HCT116 (cell line): ENCODE data around the gene MRPL34. TPM values are rescaled to one million over a fixed set of nuclear protein-coding genes. Genes with fewer than 3 reads are reported as not detected.

Source experiments
- ATAC-seq: fragments of 200-7000 bp; cut with Tn5 transposase; 2 replicates; pipeline ENCODE4 v1.9.1; 2020; ENCODE audit warnings: mild to moderate bottlenecking, moderate library complexity
- BruUV-seq: library from RNA; stranded (reverse); fragments of 400-500 nt; replicated peaks from 2 replicates; lab custom pipeline; 2021; lab: Mats Ljungman, UMichigan
- CTCF ChIA-PET: fragments of 300-600 bp; sonication (Branson Sonifier 250); formaldehyde crosslinking; loops from one replicate; lab custom pipeline; 2021; ENCODE audit warnings: antibody characterized with exemption; lab: Charles Lee
- POLR2A ChIA-PET: fragments of 300-600, 350-600 bp; sonication (Branson Sonifier 250); formaldehyde crosslinking; loops from one replicate; lab custom pipeline; 2021; ENCODE audit warnings: antibody characterized with exemption; lab: Charles Lee
- RAD21 ChIA-PET, 2 experiments: fragments of 300-600 bp; sonication (Branson Sonifier 250); formaldehyde crosslinking; loops; one replicate each; lab custom pipeline; 2023; ENCODE audit warnings: low total read pairs in 2 of 2; ENCODE audit not compliant: uncharacterized antibody in 2 of 2, unreplicated experiment in 2 of 2, low non-redundant PET in 1 of 2; lab: Charles Lee
- DNase-seq: peaks from one replicate; pipeline ENCODE4 v3.0.0-alpha.2; 2010; ENCODE audit warnings: low read depth, low spot score
- H2AFZ ChIP-seq: fragments of 200-600 bp; shearing (Covaris generic), sonication (generic); 2 replicates; pipeline ENCODE4 v1.6.1; 2017; ENCODE audit warnings: low read depth, mixed run types, mixed read lengths, antibody characterized with exemption, low read length; ENCODE audit not compliant: poor library complexity, severe bottlenecking
- H3K27ac ChIP-seq: 2 replicates; pipeline ENCODE4 v1.5.1; 2012; ENCODE audit warnings: low read depth, low read length
- H3K27me3 ChIP-seq: fragments of 200-600 bp; sonication (generic); 2 replicates; pipeline ENCODE4 v1.6.1; 2016; ENCODE audit warnings: mixed run types, low read length, mixed read lengths; ENCODE audit not compliant: insufficient read depth
- H3K36me3 ChIP-seq, 2 experiments: fragments of 200-500 bp in 1 of 2; fragments of 200-600 bp in 1 of 2; sonication (Bioruptor generic) in 1 of 2; sonication (generic) in 1 of 2; 2 replicates each; pipeline versions ENCODE4 v1.5.1 to v1.6.1; 2014 to 2016; ENCODE audit warnings: low read length in 2 of 2, inconsistent platforms in 1 of 2, mixed read lengths in 1 of 2, mixed run types in 1 of 2; ENCODE audit not compliant: insufficient read depth in 2 of 2, control insufficient read depth in 1 of 2
- H3K4me1 ChIP-seq, 2 experiments: fragments of 200-600 bp in 1 of 2; sonication (generic) in 1 of 2; 2 replicates each; pipeline versions ENCODE4 v1.5.1 to v1.6.1; 2012 to 2017; ENCODE audit warnings: low read length in 2 of 2, inconsistent platforms in 1 of 2, mild to moderate bottlenecking in 1 of 2, mixed read lengths in 1 of 2, mixed run types in 1 of 2, moderate library complexity in 1 of 2; ENCODE audit not compliant: insufficient read depth in 2 of 2, control insufficient read depth in 1 of 2
- H3K4me2 ChIP-seq: fragments of 200-600 bp; sonication (generic); 2 replicates; pipeline ENCODE4 v1.6.1; 2017; ENCODE audit warnings: mixed run types, low read length, mixed read lengths
- H3K4me3 ChIP-seq, 2 experiments: fragments of 200-600 bp in 1 of 2; sonication (generic) in 1 of 2; replicated peaks in 1 of 2; 2 replicates each; pipeline ENCODE4 v1.5.1; 2011 to 2016; ENCODE audit warnings: low read length in 2 of 2, control low read depth in 1 of 2, low read depth in 1 of 2, mild to moderate bottlenecking in 1 of 2, mixed read lengths in 1 of 2, mixed run types in 1 of 2
- H3K79me2 ChIP-seq: fragments of 200-600 bp; sonication (generic); 2 replicates; pipeline ENCODE4 v1.6.1; 2017; ENCODE audit warnings: mild to moderate bottlenecking, mixed run types, low read length, moderate library complexity, mixed read lengths; ENCODE audit not compliant: insufficient read depth
- H3K9ac ChIP-seq: fragments of 200-600 bp; sonication (generic); 2 replicates; pipeline ENCODE4 v1.6.1; 2016; ENCODE audit warnings: low read length, mixed read lengths
- H3K9me2 ChIP-seq: fragments of 200-600 bp; sonication (generic), shearing (Covaris generic); 2 replicates; pipeline ENCODE4 v1.6.1; 2017; ENCODE audit warnings: mixed run types, mild to moderate bottlenecking, moderate library complexity; ENCODE audit not compliant: insufficient read depth
- H3K9me3 ChIP-seq, 2 experiments: fragments of 200-500 bp in 1 of 2; fragments of 200-600 bp in 1 of 2; sonication (Bioruptor generic) in 1 of 2; sonication (generic) in 1 of 2; 2 replicates each; pipeline ENCODE4 v1.6.1; 2014 to 2017; ENCODE audit warnings: low read length in 2 of 2, mixed read lengths in 2 of 2, inconsistent platforms in 1 of 2, low read depth in 1 of 2, mild to moderate bottlenecking in 1 of 2, mixed run types in 1 of 2, moderate library complexity in 1 of 2; ENCODE audit not compliant: control insufficient read depth in 1 of 2, insufficient read depth in 1 of 2
- H4K20me1 ChIP-seq: fragments of 200-600 bp; sonication (generic), shearing (Covaris generic); 2 replicates; pipeline ENCODE4 v1.6.1; 2017; ENCODE audit warnings: mixed run types, mild to moderate bottlenecking, moderate library complexity; ENCODE audit not compliant: insufficient read depth
- EGR1 ChIP-seq: IDR thresholded peaks from 2 replicates; pipeline ENCODE4 v1.6.1; 2012; ENCODE audit warnings: low read depth
- ELF1 ChIP-seq: IDR thresholded peaks from 2 replicates; pipeline ENCODE4 v1.6.1; 2012; ENCODE audit warnings: low read depth, borderline replicate concordance
- FOSL1 ChIP-seq: IDR thresholded peaks from 2 replicates; pipeline ENCODE4 v1.6.1; 2012; ENCODE audit warnings: low read depth
- POLR2A ChIP-seq: IDR thresholded peaks from 2 replicates; pipeline ENCODE4 v1.7.0; 2011; ENCODE audit warnings: borderline replicate concordance; ENCODE audit not compliant: insufficient read depth, insufficient read length; ENCODE audit errors: extremely low read depth
- RAD21 ChIP-seq: IDR thresholded peaks from 2 replicates; pipeline ENCODE4 v1.6.1; 2012; ENCODE audit warnings: low read depth, mild to moderate bottlenecking
- SRF ChIP-seq: IDR thresholded peaks from 2 replicates; pipeline ENCODE4 v1.6.1; 2012; ENCODE audit warnings: low read depth
- TCF7L2 ChIP-seq: IDR thresholded peaks from 2 replicates; pipeline ENCODE4 v1.7.0; 2011; ENCODE audit warnings: borderline replicate concordance, inconsistent platforms; ENCODE audit not compliant: insufficient read depth, insufficient read length; ENCODE audit errors: extremely low read depth
- YY1 ChIP-seq: IDR thresholded peaks from 2 replicates; pipeline ENCODE4 v1.6.1; 2011; ENCODE audit warnings: low read length, low read depth, moderate library complexity, mild to moderate bottlenecking; ENCODE audit not compliant: insufficient replicate concordance; ENCODE audit errors: extremely low read depth
- intact Hi-C: fragments of 100-400 bp; cut with micrococcal nuclease; formaldehyde crosslinking; loops from 2 replicates; pipeline ENCODE4 v1.10.0; 2022
- total RNA-seq: library from RNA; stranded (reverse); gene quantifications from one replicate; pipeline ENCODE4 v1.2.1, GENCODE V29; 2021; ENCODE audit not compliant: unreplicated experiment
- TF ChIP-seq, protein P1 (sequence below): IDR thresholded peaks from 2 replicates; pipeline ENCODE4 v1.6.1; 2012; ENCODE audit warnings: low read depth
- TF ChIP-seq, protein P2 (sequence below): IDR thresholded peaks from 2 replicates; pipeline ENCODE4 v1.6.1; 2012

MRPL34 gene
- total RNA-seq, 1 experiment from 2014 or later = 114 TPM

DNA sequence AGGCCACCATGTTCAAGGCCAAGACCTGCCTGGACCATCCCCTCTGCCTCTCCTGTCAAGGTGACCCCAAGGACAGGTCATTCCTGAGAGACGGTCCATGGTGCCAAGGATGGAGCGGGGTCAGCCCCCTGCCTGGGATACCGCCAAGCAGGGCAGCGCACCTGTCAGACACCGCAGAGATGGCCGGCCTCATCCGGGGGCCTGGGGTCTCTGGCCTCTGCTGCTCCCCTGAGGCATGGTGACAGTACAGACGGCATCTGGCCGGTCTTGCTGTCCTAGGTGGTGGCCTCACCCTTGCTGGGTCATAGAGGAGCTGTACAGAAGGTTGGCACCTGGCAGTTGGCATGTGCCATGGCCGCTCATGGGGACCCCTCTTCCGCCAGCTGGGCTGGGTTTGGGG, 14.8 kb downstream of the MRPL34 start (continued):
- TF ChIP-seq, protein P1, sequence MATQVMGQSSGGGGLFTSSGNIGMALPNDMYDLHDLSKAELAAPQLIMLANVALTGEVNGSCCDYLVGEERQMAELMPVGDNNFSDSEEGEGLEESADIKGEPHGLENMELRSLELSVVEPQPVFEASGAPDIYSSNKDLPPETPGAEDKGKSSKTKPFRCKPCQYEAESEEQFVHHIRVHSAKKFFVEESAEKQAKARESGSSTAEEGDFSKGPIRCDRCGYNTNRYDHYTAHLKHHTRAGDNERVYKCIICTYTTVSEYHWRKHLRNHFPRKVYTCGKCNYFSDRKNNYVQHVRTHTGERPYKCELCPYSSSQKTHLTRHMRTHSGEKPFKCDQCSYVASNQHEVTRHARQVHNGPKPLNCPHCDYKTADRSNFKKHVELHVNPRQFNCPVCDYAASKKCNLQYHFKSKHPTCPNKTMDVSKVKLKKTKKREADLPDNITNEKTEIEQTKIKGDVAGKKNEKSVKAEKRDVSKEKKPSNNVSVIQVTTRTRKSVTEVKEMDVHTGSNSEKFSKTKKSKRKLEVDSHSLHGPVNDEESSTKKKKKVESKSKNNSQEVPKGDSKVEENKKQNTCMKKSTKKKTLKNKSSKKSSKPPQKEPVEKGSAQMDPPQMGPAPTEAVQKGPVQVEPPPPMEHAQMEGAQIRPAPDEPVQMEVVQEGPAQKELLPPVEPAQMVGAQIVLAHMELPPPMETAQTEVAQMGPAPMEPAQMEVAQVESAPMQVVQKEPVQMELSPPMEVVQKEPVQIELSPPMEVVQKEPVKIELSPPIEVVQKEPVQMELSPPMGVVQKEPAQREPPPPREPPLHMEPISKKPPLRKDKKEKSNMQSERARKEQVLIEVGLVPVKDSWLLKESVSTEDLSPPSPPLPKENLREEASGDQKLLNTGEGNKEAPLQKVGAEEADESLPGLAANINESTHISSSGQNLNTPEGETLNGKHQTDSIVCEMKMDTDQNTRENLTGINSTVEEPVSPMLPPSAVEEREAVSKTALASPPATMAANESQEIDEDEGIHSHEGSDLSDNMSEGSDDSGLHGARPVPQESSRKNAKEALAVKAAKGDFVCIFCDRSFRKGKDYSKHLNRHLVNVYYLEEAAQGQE = no peak
- TF ChIP-seq FOSL1 (no peak), TCF7L2 (no peak), SRF (no peak), POLR2A (no peak)

DNA sequence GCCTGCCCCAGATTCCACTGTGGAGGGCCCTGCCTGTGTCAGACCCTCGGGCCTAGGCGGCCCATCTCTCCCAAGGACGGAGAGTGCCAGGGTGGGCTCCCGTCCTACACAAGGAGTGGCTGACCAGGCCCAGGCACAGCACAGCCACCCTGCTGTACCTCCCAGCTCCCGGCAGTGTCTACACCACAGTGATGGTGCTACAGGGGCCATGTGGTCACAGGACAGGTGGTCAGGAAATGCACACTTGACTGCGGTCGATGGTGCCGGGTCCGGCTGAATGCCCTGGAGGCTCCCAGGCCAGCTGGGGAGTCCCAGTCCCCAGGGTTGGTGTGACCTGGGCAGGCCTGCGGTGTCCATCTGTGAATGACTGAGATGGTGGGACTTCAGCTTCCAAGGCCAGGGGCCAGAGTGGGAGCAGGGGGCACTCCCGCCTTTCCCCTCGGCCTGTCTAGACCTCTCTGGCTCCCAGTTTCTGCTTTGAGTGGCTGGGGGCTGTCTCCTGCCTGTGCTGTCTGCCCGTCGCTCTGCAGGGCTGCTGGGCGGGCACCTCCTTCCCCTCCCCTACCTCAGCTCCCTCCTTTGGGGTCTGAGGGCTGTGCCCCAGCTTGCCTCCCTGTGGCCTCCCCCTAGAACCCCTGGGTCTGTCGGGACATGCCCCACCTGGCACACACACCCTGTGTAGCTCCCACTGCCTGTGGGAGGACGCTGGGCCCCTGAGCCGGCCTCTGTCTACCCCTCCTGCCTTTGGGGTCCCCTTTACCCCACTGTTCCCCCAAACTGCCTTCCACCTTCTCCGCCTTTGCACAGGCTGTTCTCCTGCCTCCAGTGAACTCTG, 16.2 kb downstream of the MRPL34 start:
- Histone ChIP-seq H3K4me1 (peaks cover 11 to 14% of the 10 kb centered on the region in 2 experiments), H3K9ac (no peak overlapping the region), H3K27ac (peak overlapping the region; percentile 22; the same call in 1 of the 2 replicates), H3K9me2 (no peaks in the 10 kb centered on the region)
- POLR2A ChIA-PET = no interaction called here
- no peak for ATAC-seq
- TF ChIP-seq POLR2A (no peak), EGR1 (no peak), ELF1 (no peak), YY1 (no peak), RAD21 (no peak)
- TF ChIP-seq, protein P2, sequence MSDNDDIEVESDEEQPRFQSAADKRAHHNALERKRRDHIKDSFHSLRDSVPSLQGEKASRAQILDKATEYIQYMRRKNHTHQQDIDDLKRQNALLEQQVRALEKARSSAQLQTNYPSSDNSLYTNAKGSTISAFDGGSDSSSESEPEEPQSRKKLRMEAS = no peak
- TF ChIP-seq, all 23 proteins: peak for 0
- no peaks in the 10 kb centered on the region for H3K9me3 ChIP-seq
- H4K20me1 ChIP-seq = no peaks in the 10 kb centered on the region
- no peaks in the 10 kb centered on the region for H3K27me3 ChIP-seq
- H3K79me2 ChIP-seq = no peaks in the 10 kb centered on the region; the same call in 1 of the 2 replicates
- intact Hi-C loops = no loop called here
- no peak overlapping the region for H2AFZ ChIP-seq
- DNase-seq = no peak
- no TSS peak for BruUV-seq
- no peak overlapping the region for H3K4me2 ChIP-seq
- peaks cover 11 to 12% of the 10 kb centered on the region in 2 experiments; a peak in 2 of 4 replicates for H3K36me3 ChIP-seq
- RAD21 ChIA-PET = no interaction called here
- no peak overlapping the region for H3K4me3 ChIP-seq
- CTCF ChIA-PET = no interaction called here
